MM.1S (cell line): ENCODE data around the gene HEPACAM.

ENCODE experiments used
- EZH2 ChIP-seq: fragments of 300-600 bp; sonication (generic); optimal IDR thresholded peaks from 2 replicates; pipeline ENCODE3; 2017; ENCODE audit warnings: low read depth, mild to moderate bottlenecking, antibody characterized with exemption, low read length, mixed read lengths
- TF ChIP-seq, protein P1 (sequence below): fragments of 300-600 bp; sonication (generic); IDR thresholded peaks from 2 replicates; pipeline ENCODE4 v1.5.1; 2016; ENCODE audit warnings: antibody characterized with exemption, low read length, mixed read lengths

DNA sequence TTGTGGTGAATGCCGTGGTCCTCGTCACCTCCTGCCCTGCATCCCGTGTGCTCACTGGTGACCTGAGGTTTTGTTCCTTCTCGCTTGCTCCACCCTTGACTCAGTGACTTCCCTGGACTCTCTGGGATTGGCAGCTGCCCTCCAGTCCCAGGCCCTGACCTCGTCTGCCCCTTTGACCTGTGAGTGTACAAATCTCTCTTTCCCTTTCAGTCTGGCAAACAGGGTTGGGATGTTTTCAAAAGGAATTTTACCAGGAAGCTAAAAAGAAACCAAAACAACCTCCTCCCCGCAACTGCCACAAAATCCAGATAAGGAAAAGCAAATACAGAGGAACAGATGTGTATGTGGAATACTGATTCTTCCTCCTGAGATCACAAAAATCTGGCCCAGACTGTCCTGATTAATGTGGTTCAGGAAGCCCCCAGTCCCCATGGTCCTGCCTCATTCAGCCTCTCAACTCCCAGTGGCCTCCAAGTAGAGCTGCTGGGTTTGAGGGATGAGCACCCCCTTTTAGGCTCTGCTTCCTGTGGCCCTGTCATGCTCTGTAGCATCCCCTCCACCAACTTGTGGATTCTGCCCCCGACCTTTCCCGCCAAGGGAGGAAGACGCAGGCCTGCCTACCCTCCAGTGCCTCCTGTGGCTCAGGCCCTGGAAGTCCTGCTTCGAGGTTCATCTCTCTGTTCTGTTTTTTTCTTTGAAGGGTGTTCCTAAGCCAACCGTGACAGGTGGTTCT is 53.3 kb downstream of the HEPACAM start:
- no peak for TF ChIP-seq EZH2
- TF ChIP-seq, protein P1, sequence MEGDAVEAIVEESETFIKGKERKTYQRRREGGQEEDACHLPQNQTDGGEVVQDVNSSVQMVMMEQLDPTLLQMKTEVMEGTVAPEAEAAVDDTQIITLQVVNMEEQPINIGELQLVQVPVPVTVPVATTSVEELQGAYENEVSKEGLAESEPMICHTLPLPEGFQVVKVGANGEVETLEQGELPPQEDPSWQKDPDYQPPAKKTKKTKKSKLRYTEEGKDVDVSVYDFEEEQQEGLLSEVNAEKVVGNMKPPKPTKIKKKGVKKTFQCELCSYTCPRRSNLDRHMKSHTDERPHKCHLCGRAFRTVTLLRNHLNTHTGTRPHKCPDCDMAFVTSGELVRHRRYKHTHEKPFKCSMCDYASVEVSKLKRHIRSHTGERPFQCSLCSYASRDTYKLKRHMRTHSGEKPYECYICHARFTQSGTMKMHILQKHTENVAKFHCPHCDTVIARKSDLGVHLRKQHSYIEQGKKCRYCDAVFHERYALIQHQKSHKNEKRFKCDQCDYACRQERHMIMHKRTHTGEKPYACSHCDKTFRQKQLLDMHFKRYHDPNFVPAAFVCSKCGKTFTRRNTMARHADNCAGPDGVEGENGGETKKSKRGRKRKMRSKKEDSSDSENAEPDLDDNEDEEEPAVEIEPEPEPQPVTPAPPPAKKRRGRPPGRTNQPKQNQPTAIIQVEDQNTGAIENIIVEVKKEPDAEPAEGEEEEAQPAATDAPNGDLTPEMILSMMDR, result no peak
